Activated CD8-positive, alpha-beta memory T cell treated with anti-CD3 and anti-CD28 coated beads for 1 hour (primary cell): Measurements from ENCODE around the gene PRKCI.
"Not testable (repeated sequence)": the region's sequence is repeated elsewhere in the genome, so short reads cannot be mapped to it uniquely, and the experiment has no call there.

Source experiments
- DNase-seq, 2 donors: peaks; one replicate each; pipeline ENCODE4 v3.0.0-alpha.2; 2020; ENCODE audit warnings: low read depth in 1 of 2; ENCODE audit errors: extremely low read depth in 1 of 2

The PRKCI gene

DNA sequence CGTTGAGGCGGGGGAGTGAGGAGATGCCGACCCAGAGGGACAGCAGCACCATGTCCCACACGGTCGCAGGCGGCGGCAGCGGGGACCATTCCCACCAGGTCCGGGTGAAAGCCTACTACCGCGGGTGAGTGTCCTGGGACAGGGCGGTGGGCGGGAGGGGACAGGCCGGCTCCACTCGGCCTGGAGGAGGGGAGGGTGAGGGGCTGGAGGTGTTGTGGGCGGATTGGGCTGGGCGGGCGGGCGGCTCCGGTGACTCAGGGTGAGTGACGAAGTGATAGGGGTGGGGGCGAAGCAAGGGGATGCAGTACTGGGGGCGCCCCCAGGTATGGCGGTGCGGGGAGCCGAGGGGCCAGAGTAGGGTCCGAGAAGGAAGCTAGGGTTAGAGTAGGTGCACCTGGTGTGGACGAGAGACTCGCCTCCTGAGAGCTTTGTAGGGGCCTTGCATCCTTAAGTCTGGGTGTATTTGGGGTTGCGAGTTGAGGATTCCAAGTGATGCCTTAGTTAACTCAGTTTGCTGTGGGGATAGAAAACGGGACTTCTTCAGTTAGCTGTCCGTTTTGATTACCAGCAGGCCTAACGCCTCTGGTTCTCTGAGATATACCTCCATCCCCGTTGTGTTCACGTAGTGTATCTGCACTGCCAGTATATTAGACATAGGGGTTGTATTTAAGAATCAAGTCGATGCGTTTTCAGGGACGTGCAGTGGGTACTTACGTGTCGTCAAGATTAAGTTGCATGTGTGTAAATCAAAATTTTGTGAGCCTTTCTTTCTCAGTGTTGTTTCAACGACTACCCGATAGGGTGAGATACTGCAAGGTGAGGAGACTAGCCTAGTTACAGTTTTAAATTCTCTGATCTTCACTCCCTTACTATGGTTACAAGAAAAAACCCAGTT lies 670 bp downstream of the PRKCI start:
- peak; percentile 12 to 36 for DNase-seq

DNA sequence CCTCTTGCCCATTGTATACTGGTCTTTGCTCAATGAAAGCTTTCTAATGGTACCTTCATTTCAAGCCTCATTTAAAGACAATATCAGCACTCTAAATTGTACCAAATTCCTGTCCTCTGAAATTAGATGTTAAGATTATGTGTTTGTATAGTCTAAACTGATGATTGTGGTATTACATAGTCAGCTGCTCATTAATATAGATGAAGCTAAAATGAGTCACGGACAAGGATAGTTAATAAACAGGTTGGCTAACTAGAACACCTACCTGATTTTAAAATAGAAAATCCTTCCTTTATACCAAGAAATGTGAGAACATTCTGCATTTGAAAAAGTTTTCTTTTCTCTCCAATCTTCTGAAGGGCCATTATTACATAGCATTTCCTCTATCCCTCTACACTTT lies 2.9 kb downstream of the PRKCI start:
- no peak for DNase-seq

DNA sequence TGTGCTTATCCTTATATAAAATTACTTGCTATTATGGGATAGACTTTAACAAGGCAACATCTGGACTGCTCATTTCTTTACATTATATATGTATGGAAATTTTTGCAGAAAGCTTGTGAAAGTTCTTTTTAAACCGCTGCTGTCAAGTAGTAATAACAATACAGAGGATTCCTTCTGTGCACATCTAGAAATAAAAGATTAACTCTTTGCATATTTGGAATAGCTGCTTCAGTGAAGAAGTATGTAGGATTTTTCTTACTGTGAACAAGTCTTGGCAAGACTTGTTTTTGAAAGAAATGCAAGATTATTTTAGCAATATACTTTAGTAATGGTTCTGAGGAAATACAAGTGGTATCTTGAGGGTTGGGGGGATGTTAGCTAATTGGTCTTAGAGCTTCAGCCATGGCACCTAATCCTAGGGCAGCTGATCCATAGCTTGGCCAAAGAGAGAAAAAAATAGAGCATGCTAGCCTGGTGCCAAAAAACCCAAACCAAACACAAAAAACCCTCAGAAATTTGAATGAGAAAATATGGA lies 4.3 kb downstream of the PRKCI start:
- no peak for DNase-seq

DNA sequence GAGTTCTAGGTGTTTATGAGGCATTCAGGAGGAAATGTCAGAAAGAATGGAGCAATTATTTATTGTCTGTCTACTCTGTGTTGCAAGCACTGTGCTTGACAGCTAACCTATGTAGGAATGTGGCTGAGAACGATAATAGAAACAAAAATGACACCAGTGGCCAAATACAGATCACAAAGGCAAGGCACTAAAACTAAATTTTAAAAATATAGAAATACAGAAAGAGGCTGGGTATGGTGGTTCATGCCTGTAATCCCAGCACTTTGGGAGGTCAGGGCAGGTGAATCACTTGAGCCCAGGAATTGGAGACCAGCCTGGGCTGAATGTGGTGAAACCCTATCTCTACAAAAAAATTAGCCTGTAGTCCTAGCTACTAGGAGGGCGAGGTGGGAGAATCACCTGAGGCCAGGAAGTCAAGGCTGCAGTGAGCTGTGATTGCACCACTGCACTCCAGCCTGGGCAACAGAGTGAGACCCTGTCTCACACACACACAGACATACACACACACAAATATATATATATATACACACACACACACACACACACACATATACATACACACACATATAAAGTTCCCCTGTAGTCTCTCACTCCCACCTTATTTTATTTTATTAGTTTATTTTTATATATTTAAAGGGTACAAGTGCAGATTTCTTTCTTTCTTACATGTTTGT lies 6.0 kb downstream of the PRKCI start:
- no peak for DNase-seq

DNA sequence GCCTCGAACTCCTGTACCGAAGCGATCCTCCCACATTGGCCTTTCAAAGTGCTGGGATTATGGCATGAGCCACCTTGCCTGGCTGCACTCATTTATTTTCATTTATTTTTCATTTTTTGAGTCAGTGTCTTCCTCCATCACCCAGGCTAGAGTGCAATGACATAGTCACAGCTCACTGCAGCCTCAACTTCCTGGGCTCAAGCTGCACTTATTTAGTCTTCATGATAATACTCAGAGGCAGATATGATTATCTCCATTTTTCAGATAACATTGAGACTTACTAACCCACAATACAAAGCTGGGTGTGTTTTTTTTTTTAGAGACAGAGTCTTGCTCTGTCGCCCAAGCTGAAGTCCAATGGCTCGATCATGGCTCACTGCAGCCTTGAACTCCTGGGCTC lies 10.0 kb downstream of the PRKCI start:
- no peak for DNase-seq

DNA sequence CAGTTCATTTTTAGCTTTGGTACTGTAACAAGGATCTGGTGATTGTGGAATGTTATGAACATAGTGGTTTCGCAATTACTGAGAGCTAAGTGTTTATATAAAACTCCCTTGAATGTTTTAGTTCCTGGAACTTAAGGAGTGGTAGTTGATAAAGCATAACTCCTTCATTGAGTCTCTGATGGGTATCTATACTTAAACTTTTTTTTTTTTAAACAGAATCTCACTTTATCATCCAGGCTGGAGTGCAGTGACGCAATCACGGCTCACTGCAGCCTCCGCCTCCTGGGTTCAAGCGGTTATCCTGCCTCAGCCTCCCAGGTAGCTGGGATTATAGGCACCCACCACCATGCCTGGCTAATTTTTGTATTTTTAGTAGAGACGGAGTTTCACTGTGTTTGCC lies 11.3 kb downstream of the PRKCI start:
- DNase-seq = no peak

DNA sequence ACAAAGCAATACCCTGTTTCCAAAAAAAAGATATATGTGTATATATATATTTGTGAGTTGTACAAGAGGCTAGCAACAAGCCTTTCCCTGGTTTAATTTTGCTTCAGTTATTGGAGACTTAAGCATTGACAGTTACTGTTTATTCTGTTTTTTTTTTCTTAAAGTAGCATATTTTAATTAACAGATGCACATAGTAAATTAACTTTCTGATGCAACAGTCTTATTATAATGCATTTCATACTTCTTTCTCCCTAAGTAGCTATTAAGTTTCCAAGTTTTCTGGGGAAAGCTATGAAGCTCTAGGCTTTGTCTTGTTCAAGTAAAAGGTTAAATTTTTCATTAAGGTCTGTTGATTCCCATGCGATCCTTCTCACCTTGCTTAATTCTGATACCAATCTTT lies 17.9 kb downstream of the PRKCI start:
- DNase-seq = no peak

DNA sequence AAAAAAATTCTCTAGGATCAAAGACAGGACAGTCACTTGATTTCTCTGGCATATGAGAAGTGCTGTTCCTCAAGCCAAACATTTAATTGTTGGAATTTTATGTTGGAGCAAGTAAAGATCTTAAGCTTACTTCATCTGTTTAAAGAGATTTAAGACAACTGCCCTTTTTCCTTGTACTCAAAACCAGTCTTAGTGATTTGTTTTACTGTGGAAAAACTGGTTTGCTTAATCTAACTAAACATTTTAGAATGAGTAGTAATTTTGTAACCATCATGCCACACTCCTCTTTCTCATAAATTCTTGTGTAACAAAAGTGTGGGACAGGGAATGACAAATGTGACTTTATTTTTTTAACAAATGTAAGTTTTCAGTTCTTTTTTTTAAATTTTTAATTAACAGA lies 18.4 kb downstream of the PRKCI start:
- DNase-seq = no peak

DNA sequence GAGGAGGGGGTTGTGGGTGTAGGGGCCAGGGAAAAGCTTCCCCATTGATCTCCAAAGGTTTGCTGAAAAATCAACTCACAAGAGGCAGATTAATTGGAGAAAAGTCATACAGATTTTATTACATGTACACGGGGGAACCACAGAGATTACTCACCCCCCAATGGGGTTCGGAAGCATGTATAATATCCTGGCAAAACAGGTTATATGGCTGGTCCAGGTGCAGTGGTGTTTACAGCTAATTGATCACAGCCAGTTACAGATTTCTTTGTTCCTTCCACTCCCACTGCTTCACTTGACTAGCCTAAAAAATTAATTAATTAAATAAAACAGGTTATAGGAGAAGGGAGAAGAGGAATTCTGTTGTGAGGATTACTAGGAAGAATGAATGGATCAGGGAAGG lies 22.4 kb downstream of the PRKCI start:
- no peak for DNase-seq

DNA sequence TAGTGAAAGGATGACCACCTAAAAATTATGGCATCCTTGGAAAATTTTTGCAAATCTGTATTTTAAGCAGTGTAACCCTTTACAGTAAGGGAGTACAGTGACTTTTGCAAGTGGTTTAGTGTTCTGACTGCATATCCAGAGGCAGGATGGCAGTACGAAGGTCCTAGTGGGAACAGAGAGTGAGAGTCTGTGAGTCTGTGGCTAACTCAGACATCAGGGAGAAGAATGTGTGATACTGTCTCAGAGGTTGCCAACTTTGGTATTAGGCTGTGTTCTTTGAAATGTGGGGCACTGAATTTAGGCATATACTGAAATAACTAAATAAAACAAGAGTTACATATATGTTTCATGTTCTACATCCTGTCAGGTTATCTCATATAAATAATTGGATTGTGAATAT lies 25.7 kb downstream of the PRKCI start:
- no peak for DNase-seq

DNA sequence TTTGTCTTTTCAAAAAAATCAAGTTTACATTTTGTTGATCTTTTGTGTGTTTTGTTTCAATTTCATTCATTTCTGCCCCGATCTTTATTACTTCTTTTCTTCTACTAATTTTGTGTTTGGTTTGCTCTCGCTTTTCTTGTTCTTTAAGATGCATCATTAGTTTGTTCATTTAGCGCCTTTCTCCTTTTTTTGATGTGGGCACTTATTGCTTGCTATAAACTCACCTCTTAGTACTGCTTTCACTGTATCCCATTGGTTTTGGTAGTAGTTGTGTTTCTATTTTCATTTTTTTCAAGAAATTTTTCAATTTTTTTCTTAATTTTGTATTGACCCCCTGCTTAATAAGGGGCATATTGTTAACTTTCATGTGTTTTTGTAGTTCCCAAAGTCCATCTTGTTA lies 34.4 kb downstream of the PRKCI start:
- DNase-seq = no peak

DNA sequence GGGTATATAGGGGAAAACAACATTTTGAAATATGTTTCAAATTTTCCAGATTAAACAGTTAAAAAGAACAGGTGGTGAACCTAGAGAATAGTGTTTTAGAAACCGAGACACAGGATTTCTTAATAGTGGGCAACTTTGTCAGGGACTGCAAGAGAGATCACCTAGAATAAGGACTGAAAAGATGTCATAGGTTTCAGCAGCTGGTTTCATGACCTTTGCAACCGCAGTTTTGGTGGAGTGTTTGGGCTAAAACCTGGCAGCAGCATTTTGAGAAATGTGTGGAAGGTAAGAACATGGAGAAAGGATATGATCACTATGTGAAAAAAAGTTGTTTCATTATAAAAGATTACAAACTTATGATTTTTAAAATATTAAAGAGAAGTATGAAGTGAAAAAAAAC lies 34.9 kb downstream of the PRKCI start:
- DNase-seq = no peak

DNA sequence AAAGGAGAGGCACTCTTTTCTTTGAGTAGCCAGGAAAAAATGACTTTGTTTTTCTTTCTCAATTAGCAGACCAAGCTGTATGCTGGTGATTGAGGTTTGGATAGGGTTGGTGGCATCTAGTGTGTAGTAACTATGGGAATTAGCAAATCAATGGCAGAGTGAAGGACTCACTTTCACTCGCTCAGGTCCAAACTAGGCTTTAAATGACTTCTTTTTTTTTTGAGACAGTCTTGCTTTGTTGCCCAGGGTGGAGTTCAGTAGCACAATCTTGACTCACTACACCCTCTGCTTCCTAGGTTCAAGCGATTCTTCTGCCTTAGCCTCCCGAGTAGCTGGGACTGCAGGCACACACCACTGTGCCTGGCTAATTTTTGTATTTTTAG lies 35.9 kb downstream of the PRKCI start:
- no peak for DNase-seq

DNA sequence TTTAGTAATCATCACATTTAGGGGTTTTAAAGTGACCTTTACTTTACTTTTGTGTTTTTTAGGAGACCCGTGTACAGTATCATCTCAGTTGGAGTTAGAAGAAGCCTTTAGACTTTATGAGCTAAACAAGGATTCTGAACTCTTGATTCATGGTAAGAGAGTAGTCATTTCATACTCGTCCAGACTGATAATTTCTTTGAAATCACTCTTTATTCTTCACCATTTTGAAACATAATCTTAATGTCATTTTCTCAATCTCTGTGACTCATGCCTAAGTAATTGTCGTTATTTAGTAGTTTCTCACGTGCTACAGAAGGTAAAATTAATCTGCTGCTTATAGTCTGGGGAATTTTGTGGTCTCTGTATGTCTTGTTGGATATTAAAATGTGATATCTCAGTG lies 37.7 kb downstream of the PRKCI start:
- no peak for DNase-seq

DNA sequence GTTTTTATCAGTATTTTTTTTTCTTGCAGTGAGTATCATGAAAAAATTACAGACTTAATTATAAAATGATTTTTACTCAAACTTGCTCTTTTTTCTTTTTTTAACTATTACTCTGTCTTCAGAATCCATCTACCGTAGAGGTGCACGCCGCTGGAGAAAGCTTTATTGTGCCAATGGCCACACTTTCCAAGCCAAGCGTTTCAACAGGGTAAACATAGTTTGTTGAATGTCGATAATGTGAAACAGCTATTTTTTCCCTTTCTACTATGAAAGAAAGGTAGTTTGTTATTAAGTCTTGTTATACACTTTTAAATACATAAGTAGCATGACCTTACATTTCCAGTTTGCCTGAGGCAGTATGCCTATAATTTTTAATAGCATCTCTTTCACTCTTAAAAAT lies 45.6 kb downstream of the PRKCI start:
- no peak for DNase-seq

DNA sequence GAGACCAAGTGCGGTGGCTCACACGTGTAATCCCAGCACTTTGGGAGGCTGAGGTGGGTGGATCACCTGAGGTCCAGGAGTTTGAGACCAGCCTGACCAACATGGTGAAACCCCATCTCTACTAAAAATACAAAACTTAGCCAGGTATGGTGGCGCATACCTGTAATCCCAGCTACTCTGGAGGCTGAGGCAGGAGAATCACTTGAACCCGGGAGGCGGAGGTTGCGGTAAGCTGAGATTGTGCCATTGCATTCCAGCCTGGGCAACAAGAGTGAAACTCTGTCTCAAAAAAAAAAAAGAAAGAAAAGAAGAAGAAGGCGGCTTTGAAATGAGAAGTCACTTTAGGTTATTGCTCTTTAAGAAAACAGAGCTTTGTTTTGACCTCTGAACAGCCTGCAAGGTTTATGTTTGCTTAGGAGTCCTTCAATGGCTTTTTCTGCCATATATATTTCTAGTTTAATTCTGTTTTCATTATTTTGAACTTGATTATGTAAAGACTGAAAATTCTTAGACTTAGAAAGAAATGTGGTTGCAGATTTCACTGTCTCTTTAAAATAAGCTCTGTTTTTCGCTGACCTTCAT lies 47.5 kb downstream of the PRKCI start:
- not testable (repeated sequence) for DNase-seq

DNA sequence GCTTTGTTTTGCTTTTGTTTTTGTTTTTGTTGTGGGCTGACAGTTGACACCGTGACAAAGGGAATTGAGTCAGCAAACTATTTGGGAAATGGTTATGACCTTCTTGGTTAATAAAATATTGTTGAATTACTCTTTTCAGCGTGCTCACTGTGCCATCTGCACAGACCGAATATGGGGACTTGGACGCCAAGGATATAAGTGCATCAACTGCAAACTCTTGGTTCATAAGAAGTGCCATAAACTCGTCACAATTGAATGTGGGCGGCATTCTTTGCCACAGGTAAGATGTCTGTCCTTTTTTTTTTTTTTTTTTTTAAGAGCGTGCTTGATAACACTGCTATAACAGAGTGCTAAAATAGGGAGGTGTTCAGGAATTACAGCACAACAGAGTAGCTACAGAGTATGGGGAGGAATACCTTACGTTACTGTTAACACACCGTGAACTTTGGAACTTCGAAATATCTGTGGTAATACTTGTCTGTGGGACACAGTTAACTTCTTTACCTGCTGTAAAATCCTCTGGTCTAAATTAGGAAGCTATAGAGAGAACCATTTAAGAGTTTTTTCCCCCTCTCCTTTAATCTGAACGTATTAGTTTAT lies 48.2 kb downstream of the PRKCI start:
- DNase-seq = no peak

DNA sequence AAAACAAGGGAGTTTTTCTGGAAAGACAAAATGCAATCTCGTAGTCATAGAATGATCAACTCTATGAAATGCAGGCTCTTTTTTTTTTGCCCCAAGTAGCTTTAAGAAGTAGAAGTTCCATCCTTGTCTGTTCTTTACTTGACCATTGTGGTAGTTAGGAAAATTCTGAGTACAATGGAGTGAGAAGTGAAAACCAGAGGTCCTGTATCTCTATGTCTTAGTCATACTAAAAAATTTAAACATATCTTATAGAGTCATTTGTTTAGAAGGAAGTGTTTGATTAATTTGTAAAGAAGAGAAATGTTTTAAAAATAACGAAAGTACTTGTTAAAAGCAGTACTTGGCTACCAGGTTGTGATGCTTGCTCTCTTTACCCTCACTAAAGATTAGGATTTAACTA lies 52.4 kb downstream of the PRKCI start:
- no peak for DNase-seq

DNA sequence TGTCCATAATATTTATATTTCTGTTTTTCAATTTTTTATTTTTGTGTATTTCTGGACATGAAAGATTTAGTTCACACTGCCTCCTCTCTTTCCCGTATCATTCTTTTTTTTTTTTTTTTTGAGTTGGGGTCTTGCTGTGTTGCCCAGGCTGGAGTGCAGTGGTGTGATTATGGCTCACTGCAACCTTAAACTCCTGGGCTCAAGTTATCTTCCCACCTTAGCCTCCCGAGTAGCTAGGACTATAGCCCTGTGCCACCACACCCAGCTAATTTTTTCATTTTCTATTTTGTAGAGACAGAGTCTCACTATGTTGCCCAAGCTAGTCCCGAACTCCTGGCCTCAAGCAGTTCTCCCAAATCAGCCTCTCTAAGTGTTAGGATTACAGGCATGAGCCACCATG lies 53.6 kb downstream of the PRKCI start:
- DNase-seq = no peak

DNA sequence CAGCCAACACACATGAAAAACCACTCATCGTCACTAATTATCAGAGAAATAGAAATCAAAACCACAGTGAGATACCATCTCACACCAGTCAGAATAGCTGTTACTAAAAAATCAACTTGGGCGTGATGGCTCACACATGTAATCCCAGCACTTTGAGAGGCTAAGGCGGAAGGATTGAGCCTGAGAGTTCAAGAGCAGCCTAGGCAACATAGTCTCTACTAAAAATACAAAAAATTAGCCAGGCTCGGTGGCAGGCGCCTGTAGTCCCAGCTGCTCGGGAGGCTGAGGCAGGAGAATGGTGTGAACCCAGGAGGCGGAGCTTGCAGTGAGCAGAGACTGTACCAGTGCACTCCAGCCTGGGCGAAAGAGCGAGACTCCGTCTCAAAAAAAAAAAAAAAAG lies 55.1 kb downstream of the PRKCI start:
- DNase-seq = not testable (repeated sequence)

DNA sequence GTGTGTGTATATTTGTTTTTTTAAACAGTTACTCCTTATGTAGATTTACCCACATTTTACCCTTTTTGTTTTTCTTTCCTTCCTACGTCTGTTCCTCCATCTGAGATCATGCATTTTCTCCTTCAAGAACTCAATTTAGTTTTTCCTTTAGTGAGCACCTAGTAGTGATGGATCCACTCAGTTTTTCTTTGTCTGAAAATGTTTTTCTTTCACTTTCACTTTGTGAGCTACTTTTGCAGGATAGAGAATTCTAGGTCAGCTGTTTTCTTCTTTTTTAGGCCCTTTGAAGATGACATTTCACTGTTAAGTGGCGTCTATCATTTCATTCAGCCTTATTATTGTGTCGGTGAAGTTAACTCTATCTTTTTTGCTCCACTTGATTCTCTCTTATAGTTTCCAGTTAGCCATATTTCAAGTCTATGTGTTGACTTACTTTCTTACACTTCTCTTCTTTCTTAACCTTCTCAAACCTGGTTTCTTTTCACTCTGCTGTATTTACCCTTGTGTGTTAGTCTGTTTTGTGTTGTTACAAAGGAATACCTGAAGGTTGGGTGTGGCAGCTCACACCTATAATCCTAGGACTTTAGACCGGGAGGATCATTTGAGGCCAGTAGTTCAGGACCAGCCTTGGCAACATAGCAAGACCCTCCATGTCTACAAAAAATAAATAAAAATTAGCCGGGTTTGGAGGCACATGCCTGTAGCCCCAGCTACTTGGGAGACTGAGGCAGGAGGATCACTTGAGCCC lies 55.8 kb downstream of the PRKCI start:
- no peak for DNase-seq
